NAMALWA (cell line): Measurements from ENCODE around the gene TMEM170A.
"Not testable (repeated sequence)": the region's sequence is repeated elsewhere in the genome, so short reads cannot be mapped to it uniquely, and the experiment has no call there.

Source experiments
- DNase-seq: peaks from one replicate; pipeline ENCODE4 v3.0.0-alpha.2; 2015; ENCODE audit warnings: low spot score

TMEM170A gene

GRCh38 chr16:75452464-75453190, 11.9 kb downstream of the TMEM170A start:
- DNase-seq, result no peak

- no peak for DNase-seq
Measured at GRCh38 chr16:75446416-75446815, 18.1 kb downstream of the TMEM170A start.

- no peak for DNase-seq
Measured at GRCh38 chr16:75445298-75445697, 19.2 kb downstream of the TMEM170A start.

- no peak for DNase-seq
Measured at GRCh38 chr16:75443298-75443697, 21.2 kb downstream of the TMEM170A start.

- no peak for DNase-seq
Measured at GRCh38 chr16:75433732-75434413, 30.6 kb downstream of the TMEM170A start.

GRCh38 chr16:75432828-75433731, 31.4 kb downstream of the TMEM170A start, which contains the start of gene CFDP1:
Gene CFDP1 (minus strand): TSS chr16:75433503. CDS start chr16:75433352, 151 bp downstream.
- peak; percentile 97 for DNase-seq

- no peak for DNase-seq
Measured at GRCh38 chr16:75429621-75430403, 34.7 kb downstream of the TMEM170A start.

GRCh38 chr16:75426524-75426923, 38.0 kb downstream of the TMEM170A start:
- DNase-seq, result not testable (repeated sequence)

GRCh38 chr16:75424105-75424762, 40.3 kb downstream of the TMEM170A start:
- DNase-seq, result not testable (repeated sequence)

- no peak for DNase-seq
Measured at GRCh38 chr16:75423723-75424104, 40.8 kb downstream of the TMEM170A start.

- DNase-seq, result no peak
Measured at GRCh38 chr16:75421820-75422126, 42.7 kb downstream of the TMEM170A start.

- peak; percentile 41 for DNase-seq
Measured at GRCh38 chr16:75420987-75421819, 43.3 kb downstream of the TMEM170A start.

- DNase-seq, result no peak
Measured at GRCh38 chr16:75416904-75417565, 47.5 kb downstream of the TMEM170A start.

GRCh38 chr16:75415169-75415905, 49.2 kb downstream of the TMEM170A start:
- no peak for DNase-seq

GRCh38 chr16:75413951-75414350, 50.5 kb downstream of the TMEM170A start:
- DNase-seq, result no peak

GRCh38 chr16:75406943-75407342, 57.5 kb downstream of the TMEM170A start:
- DNase-seq, result no peak

GRCh38 chr16:75402821-75403475, 61.5 kb downstream of the TMEM170A start:
- peak; percentile 67 for DNase-seq

GRCh38 chr16:75402159-75402820, 62.2 kb downstream of the TMEM170A start:
- DNase-seq, result no peak
